ENCODE measurements around the gene IFT122.

IFT122 gene

DNA sequence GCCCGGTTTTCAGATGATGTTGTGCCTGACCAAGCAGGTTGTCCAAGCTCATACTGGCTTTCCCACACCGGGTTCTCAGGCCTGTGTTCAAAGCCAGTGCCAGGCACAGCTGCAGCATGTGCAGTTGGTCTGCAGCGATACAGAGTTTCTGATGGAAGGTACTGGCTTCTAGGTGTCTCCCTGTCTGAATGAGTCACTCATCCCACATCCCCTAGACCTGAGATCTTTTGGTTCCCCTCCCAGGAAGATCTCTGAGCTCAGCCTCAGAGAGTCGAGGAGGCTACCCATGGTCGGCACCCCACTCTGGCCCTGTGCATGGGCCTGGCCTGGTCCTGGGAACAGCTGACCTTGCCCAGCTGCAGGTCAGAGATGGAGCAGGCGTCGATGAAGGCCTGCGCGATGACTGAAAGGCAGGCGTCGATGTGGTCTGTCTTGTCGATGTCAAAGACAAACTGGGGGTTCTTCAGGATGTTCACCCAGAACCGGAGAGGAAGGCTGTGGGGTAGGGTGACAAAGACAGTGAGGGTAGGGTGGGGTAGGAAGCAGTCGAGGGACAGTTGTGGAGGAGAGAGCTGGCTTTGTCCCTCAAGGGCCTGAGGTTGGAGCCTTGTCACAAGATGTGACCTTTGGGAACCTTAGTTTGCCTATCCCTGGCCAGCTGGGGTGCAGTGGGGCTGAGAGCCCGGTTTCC is 118.2 kb downstream of the IFT122 start:
- no peaks in the 10 kb centered on the region for H3K9me3 ChIP-seq
- peaks cover 9% of the 10 kb centered on the region; the same call in 1 of the 2 replicates for H3K36me3 ChIP-seq (replicated peaks)
- H3K4me1 ChIP-seq = no peaks in the 10 kb centered on the region
- DNase-seq (ENCODE audit: low spot score in 2 of 2) = no peak
- H3K27me3 ChIP-seq (ENCODE audit: low read depth) = no peaks in the 10 kb centered on the region
- H3K4me3 ChIP-seq = no peak overlapping the region
- in situ Hi-C loops (cut with MboI; ENCODE audit: low sequenced_read_pairs) = no loop called here

DNA sequence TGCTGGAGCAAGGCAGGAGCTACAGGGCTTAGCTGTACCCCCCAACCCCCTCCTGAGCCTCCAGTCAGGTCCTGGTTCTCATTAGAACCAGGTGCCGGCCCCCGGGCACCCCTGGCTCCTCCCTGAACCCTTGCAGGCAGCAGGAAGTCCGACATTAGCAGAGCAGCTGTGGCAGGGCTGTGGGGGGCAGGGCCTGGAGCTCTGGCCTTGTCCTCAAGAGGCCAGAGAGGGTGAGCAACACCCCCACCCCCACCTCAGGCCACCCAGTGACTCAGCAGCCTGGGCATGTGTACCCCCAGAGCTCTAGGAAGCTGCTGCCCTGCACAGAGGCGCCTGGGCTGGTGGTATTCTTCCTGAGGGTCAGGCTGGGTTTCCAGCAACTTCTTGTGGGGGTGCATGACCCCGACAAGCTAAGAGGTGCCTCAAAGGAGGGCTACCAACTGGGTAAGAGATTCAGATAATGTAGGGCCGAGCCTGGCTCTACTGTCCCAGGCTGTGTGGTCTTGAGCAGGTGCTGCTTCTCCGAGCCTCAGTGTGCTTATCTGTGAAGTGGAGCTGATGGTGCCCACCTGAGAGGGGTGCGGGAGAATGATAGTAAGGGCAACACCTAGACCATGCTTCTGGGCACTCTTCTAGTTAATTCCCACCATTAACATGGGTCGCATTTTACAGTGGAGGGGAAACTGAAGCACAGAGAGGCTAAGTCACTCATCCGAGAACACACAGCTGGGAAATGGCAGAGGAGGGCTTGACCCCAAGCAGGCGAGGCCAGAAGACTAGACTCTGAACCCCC is 118.9 kb downstream of the IFT122 start:
- Histone ChIP-seq H3K4me1 (no peaks in the 10 kb centered on the region), H3K4me3 (no peak overlapping the region), H3K36me3 (replicated peaks) (peaks cover 9% of the 10 kb centered on the region; the same call in 1 of the 2 replicates), H3K9me3 (no peaks in the 10 kb centered on the region), H3K27me3 (ENCODE audit: low read depth) (no peaks in the 10 kb centered on the region)
- DNase-seq (ENCODE audit: low spot score in 2 of 2) = no peak
- in situ Hi-C loops (cut with MboI; ENCODE audit: low sequenced_read_pairs) = no loop called here

DNA sequence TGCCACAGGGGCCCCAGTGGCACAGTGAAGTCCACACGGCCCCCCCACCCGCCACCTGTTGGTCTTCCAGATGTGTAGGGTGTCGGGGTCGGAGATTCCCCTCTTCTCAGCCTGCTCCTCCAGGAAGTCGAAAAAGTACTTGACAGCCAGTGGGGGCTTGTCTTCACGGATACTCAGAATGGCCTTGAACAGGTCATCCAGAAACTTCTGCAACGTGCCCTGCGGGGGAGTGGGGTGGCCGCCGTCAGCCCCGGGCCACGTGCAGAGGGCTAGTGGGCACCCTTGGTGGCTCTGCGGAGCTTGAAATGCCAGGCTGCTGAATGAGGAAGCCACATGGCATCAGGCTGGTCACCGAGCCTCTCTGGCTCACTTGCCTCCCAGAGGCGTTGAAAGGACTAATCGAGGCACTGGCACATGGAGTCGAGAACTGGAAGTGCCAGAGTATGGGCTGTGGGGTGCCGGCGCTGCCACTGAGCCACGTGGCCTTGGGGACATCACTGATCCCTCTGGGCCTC is 119.6 kb downstream of the IFT122 start:
- in situ Hi-C loops (cut with MboI; ENCODE audit: low sequenced_read_pairs) = no loop called here
- H3K9me3 ChIP-seq = no peaks in the 10 kb centered on the region
- no peaks in the 10 kb centered on the region for H3K4me1 ChIP-seq
- H3K27me3 ChIP-seq (ENCODE audit: low read depth) = no peaks in the 10 kb centered on the region
- peaks cover 9% of the 10 kb centered on the region for H3K36me3 ChIP-seq (replicated peaks)
- no peak for DNase-seq (ENCODE audit: low spot score in 2 of 2)
- H3K4me3 ChIP-seq = no peak overlapping the region

GRCh38 chr3:129560269-129560787 is 120.3 kb downstream of the IFT122 start:
- in situ Hi-C loops (cut with MboI; ENCODE audit: low sequenced_read_pairs) = no loop called here
- Histone ChIP-seq H3K36me3 (replicated peaks) (peaks cover 9% of the 10 kb centered on the region), H3K4me3 (no peak overlapping the region), H3K4me1 (no peaks in the 10 kb centered on the region), H3K27me3 (ENCODE audit: low read depth) (no peaks in the 10 kb centered on the region), H3K9me3 (no peaks in the 10 kb centered on the region)
- peak in 1 of 2 experiments; percentile 62 for DNase-seq (ENCODE audit: low spot score in 2 of 2)

GRCh38 chr3:129560911-129561594 is 121.0 kb downstream of the IFT122 start:
- Histone ChIP-seq H3K9me3 (no peaks in the 10 kb centered on the region), H3K36me3 (replicated peaks) (peaks cover 9% of the 10 kb centered on the region), H3K4me1 (no peaks in the 10 kb centered on the region), H3K4me3 (no peak overlapping the region), H3K27me3 (ENCODE audit: low read depth) (no peaks in the 10 kb centered on the region)
- no peak for DNase-seq (ENCODE audit: low spot score in 2 of 2)
- in situ Hi-C loops (cut with MboI; ENCODE audit: low sequenced_read_pairs) = no loop called here

- no peaks in the 10 kb centered on the region for H3K4me1 ChIP-seq
- H3K36me3 ChIP-seq (replicated peaks) = peaks cover 9% of the 10 kb centered on the region
- DNase-seq (ENCODE audit: low spot score in 2 of 2) = no peak
- in situ Hi-C loops (cut with MboI; ENCODE audit: low sequenced_read_pairs) = no loop called here
- no peaks in the 10 kb centered on the region for H3K9me3 ChIP-seq
- no peaks in the 10 kb centered on the region for H3K27me3 ChIP-seq (ENCODE audit: low read depth)
- H3K4me3 ChIP-seq = no peak overlapping the region
Observed at GRCh38 chr3:129561619-129562248, 121.7 kb downstream of the IFT122 start.

DNA sequence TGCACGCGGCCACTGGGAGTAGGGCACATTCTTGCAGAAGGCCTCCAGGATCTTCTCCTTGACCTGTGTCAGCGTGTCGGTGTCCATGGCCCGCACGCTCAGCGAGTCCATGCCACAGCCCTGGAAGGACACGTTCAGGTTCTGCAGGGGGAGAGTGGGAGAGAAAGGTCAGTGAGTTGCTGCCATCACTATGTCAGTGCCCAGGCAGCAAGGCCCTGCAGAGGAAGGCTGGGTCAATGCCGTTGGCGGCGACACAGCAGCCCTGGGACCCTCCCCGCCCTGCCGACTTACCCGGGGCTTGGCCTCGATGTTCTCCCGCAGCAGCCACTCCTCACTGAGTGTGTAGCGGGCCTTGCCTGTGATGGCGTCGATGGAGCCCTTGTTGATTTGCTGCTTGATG is 122.8 kb downstream of the IFT122 start:
- no peak for DNase-seq (ENCODE audit: low spot score in 2 of 2)
- Histone ChIP-seq H3K36me3 (replicated peaks) (peaks cover 9% of the 10 kb centered on the region), H3K9me3 (no peaks in the 10 kb centered on the region), H3K4me3 (no peak overlapping the region), H3K4me1 (no peaks in the 10 kb centered on the region), H3K27me3 (ENCODE audit: low read depth) (no peaks in the 10 kb centered on the region)
- in situ Hi-C loops (cut with MboI; ENCODE audit: low sequenced_read_pairs) = no loop called here

DNA sequence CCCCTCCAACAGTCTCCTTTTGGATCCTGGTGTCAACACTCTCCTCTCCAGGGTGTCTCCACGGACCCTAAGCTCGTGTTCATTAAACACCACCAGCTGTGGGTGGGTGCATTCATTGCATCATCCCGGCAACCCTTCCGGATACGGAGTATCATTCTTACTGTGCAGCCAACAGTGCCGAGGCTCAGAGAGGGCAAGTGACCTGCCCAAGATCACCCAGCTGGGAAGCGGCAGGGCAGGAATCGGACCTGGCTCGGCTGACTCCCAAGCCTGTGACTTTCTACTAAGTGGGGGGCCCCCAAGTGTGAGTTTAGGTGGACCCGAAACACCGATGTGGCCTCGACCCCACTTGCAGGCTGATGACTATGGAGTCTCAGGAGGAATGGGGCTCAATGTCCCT is 123.3 kb downstream of the IFT122 start:
- DNase-seq (ENCODE audit: low spot score in 2 of 2) = no peak
- H3K4me1 ChIP-seq = no peaks in the 10 kb centered on the region
- H3K9me3 ChIP-seq = no peaks in the 10 kb centered on the region
- peaks cover 9% of the 10 kb centered on the region for H3K36me3 ChIP-seq (replicated peaks)
- no peaks in the 10 kb centered on the region for H3K27me3 ChIP-seq (ENCODE audit: low read depth)
- in situ Hi-C loops (cut with MboI; ENCODE audit: low sequenced_read_pairs) = no loop called here
- H3K4me3 ChIP-seq = no peak overlapping the region

DNA sequence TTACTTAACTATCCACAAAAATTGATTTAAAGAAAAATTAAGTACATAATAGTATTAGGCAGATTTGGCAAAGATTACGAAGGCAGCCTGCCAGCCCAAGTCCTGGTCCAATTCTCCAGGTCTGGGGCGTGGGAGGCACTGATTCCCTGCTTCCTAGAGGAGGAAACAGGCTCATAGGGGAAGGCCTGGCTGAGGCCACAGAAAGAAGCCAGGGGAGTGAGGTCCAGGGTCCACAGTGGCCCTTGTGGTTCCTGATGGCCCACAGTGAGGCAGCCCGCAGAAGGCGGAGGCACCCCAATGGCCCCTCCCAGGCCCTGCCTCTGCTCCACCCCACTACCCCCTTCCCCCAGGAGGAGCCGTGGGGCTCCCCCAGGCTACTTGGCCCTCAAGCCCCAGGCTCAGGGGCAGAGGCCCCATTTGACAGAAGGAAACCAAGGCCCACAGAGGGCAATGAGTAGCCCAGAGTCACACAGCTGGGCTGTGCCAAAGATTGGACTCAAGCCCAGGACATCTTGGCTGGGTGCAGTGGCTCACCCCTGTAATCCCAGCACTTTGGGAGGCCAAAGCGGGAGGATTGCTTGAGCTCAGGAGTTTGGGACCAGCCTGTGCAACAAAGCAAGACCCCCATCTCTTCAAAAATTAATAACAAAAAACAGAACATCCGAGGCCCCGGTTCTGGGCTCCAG is 124.0 kb downstream of the IFT122 start:
- no peak for DNase-seq (ENCODE audit: low spot score in 2 of 2)
- Histone ChIP-seq H3K9me3 (no peaks in the 10 kb centered on the region), H3K4me3 (no peak overlapping the region), H3K36me3 (replicated peaks) (peaks cover 9% of the 10 kb centered on the region), H3K4me1 (no peaks in the 10 kb centered on the region), H3K27me3 (ENCODE audit: low read depth) (no peaks in the 10 kb centered on the region)
- in situ Hi-C loops (cut with MboI; ENCODE audit: low sequenced_read_pairs) = no loop called here

DNA sequence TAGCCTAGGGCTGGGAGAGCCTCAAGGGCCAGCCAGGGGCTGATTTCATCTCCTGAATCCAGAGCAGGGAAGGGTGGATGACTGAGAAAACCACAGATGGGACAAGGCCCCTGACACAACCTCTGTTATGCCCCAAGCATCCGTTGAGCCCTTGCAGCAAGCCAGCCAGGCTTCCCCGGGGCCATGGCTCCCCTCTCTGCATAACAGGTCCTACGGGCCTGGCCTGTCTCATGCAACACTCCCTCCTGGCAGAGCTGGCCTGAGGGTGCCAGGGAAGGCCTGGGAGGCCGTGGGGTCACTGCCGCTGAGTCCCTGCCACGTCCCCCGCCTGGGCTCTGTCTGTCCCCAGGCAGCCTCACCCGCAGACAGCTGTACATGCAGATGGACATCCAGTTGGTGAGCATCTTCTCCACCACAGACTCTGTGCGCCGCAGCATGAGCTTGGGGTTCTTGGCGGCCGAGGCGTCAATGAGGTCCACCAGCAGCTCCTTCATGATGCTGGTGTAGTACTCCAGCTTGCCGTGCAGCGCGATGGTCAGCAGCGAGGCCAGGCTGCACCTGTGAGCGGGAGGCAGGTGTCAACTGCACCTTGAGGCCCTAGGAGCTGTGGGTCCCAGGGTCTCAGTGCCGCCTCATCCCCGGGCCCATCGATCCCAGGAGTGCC is 125.1 kb downstream of the IFT122 start:
- H3K27me3 ChIP-seq (ENCODE audit: low read depth) = no peaks in the 10 kb centered on the region
- no peak for DNase-seq (ENCODE audit: low spot score in 2 of 2)
- in situ Hi-C loops (cut with MboI; ENCODE audit: low sequenced_read_pairs) = no loop called here

DNA sequence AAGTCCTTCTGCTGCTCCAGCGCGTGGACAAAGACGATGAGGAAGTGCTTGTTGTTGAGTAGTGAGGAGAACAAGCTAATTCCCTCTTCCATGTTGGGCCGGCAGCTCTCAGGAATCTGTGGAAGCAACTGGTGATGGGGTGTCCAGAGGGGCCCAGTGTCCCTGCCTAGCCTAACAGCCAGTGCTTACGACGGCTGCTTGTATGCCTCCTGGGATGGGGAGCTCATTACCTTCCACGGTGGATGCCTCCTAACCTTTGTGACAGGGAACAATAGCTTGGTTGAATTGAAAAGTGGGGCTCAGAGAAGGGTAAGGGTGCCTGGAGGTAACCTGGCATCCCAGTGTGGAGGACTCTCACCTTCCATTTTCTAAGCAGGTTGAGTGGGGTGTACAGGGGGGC is 125.9 kb downstream of the IFT122 start:
- Histone ChIP-seq H3K9me3 (no peaks in the 10 kb centered on the region), H3K4me3 (no peak overlapping the region), H3K4me1 (no peaks in the 10 kb centered on the region), H3K27me3 (ENCODE audit: low read depth) (no peaks in the 10 kb centered on the region), H3K36me3 (replicated peaks) (peaks cover 9% of the 10 kb centered on the region)
- in situ Hi-C loops (cut with MboI; ENCODE audit: low sequenced_read_pairs) = no loop called here
- DNase-seq (ENCODE audit: low spot score in 2 of 2) = no peak

More for the DNA sequence above, 125.1 kb downstream of the IFT122 start:
- no peaks in the 10 kb centered on the region for H3K9me3 ChIP-seq
- H3K4me1 ChIP-seq = no peaks in the 10 kb centered on the region
- no peak overlapping the region for H3K4me3 ChIP-seq
- peaks cover 9% of the 10 kb centered on the region for H3K36me3 ChIP-seq (replicated peaks)

- in situ Hi-C loops (cut with MboI; ENCODE audit: low sequenced_read_pairs) = no loop called here
- DNase-seq (ENCODE audit: low spot score in 2 of 2) = no peak
Observed at GRCh38 chr3:129567176-129567705, 127.2 kb downstream of the IFT122 start.

More at GRCh38 chr3:129567176-129567705, 127.2 kb downstream of the IFT122 start:
- H3K36me3 ChIP-seq (replicated peaks) = peaks cover 7% of the 10 kb centered on the region
- no peaks in the 10 kb centered on the region for H3K4me1 ChIP-seq
- H3K4me3 ChIP-seq = no peak overlapping the region
- no peaks in the 10 kb centered on the region for H3K9me3 ChIP-seq
- no peaks in the 10 kb centered on the region for H3K27me3 ChIP-seq (ENCODE audit: low read depth)

All from HAP-1 (cell line).